OCI-M2 (cell line): ENCODE data around the gene UBE4A.
A peak's percentile ranks its signal among the peaks of the same experiment; 100 is the strongest.

Source experiments
- DNase-seq: peaks from one replicate; lab custom pipeline; 2025; ENCODE audit not compliant: unreplicated experiment; lab: John Stamatoyannopoulos, UW

Gene UBE4A, protein sequence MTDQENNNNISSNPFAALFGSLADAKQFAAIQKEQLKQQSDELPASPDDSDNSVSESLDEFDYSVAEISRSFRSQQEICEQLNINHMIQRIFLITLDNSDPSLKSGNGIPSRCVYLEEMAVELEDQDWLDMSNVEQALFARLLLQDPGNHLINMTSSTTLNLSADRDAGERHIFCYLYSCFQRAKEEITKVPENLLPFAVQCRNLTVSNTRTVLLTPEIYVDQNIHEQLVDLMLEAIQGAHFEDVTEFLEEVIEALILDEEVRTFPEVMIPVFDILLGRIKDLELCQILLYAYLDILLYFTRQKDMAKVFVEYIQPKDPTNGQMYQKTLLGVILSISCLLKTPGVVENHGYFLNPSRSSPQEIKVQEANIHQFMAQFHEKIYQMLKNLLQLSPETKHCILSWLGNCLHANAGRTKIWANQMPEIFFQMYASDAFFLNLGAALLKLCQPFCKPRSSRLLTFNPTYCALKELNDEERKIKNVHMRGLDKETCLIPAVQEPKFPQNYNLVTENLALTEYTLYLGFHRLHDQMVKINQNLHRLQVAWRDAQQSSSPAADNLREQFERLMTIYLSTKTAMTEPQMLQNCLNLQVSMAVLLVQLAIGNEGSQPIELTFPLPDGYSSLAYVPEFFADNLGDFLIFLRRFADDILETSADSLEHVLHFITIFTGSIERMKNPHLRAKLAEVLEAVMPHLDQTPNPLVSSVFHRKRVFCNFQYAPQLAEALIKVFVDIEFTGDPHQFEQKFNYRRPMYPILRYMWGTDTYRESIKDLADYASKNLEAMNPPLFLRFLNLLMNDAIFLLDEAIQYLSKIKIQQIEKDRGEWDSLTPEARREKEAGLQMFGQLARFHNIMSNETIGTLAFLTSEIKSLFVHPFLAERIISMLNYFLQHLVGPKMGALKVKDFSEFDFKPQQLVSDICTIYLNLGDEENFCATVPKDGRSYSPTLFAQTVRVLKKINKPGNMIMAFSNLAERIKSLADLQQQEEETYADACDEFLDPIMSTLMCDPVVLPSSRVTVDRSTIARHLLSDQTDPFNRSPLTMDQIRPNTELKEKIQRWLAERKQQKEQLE

DNA sequence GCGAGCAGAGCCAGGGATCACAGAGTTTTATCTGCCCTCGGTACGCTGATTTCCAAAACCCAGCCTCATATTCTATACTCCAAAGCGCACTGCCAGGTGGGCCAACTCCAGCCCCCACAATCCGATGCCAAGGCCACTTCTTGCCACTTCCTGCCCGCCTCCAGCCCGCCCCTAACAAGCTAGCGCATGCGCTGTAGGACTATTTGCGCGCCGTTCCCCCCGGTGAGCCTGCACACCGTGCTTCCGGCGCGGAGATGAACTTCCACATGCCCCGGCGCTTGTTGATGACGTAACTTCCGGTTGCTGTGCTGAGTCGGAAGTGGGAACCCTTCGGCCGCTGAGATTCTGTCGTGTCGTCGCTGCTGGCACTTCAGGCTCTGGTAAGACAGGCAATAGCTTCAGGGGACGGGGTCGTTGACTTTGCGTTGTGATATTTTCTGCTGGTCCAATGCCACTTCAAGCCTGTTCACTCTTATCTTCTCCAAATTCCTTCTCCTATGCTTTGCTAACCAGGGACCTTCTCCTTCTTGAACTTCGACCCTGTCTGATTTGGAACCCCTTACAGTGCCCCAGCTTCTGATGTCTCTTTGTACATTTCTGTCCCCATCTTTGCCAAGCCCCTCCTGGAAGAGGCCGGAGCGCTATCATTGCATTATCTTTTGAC lies at the start of gene UBE4A:
UBE4A (plus strand) TSS at position 306 of the 664 bp plus-strand sequence. CDS start 5,481 bp downstream, outside the sequence.
- DNase-seq, result peak; percentile 47

DNA sequence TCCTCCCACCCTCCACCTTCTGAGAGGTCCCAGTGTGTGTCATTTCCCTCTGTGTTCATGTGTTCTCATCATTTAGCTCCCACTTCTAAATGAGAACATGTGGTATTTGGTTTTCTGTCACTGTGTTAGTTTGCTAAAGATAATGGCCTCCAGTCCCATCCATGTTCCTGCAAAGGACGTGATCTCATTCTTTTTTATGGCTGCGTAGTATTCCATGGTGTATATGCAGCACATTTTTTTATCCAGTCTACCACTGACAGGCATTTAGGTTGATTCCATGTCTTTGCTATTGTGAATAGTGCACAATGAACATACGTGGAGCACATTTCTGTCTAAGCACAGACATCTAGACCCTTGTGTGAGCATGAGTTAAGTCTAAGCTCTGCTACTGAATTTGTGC lies 49.1 kb upstream of the UBE4A start:
- no peak for DNase-seq

DNA sequence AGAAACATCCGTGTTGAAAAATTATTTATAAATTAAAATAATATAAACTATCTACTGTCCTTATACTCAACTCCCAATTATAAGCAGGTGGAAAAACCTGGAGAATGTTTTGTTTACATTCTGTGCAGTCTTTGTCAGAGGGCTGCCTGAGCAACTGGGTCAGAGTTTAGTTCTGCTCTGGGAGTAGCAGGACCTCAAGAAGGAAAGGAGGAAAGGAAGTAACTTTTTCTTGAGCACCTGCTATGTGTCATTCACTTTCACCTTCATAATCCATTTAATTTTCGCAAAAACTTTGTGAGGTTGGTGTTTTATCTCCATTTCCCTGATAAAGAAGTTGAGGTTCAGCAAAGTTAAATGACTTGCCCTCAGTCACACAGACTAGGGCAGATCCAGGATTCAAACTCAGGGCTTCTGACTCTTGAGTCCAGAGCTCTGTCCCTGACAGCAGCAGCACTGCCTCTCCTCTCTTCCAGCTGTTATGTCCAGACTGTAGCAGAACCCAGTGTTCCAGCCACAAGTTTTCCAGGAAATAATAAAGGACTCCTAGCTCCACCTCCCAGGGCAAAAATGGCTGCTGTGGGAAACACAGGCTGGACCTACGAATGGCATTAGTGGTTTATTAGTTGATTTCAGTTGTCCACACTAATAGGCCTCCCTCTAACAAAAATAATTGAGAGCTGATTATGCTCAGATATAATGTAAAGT lies 48.5 kb upstream of the UBE4A start:
- no peak for DNase-seq

DNA sequence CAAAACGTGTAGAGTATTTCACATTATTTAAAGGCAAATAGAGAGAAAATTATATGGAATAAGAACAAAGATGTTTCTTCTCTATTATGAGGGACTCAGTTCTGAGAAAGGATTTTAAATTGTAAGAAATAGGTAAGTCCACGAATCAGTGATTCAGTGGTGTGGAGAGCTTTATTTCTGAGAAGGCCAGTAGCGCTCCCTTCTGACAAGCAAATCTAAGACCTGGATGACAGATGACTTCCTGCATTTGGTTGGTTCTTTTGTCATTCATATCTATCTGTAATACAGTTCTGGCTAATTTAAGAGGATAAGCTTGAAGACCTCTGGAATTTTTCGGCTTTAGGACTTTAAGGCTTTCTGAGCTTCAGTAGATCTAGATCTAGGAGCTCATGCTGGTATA lies 47.9 kb upstream of the UBE4A start:
- DNase-seq, result no peak

DNA sequence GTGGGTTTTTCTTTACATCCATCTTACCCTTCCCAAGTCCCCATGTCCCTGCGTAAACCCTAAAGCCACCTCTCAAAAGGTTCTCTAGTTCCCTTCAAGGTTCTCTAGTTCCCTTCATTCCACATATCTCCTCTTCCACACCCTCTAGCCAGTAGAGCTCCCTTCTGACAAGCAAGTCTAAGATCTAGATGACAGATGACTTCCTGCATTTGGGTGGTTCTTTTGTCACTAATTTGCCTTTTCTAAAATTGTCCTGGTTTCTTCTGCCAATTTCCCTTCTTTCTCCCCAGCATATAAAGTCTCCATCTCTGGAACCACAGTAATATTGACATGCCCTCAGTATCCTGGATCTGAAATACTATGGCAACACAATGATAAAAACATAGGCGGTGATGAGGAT lies 47.1 kb upstream of the UBE4A start:
- DNase-seq, result no peak

DNA sequence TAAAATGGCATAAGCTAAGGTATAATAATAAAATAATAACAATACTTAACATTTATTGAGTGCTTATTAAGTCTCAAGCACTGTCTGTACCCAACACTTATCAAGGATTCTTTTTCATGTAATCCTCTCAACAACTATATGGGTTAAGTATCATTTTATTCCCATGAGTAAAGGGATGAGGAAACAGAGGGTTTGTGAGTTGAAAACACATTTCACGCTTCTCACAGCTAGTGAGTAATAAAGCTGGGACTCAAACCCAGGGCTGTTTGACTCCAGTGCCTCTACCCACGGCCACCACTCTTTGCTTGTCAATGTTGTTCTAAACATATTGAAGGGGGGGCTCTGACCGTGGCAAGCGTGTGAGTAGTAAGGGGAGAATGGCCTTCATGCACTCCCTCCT lies 46.2 kb upstream of the UBE4A start:
- DNase-seq, result no peak

DNA sequence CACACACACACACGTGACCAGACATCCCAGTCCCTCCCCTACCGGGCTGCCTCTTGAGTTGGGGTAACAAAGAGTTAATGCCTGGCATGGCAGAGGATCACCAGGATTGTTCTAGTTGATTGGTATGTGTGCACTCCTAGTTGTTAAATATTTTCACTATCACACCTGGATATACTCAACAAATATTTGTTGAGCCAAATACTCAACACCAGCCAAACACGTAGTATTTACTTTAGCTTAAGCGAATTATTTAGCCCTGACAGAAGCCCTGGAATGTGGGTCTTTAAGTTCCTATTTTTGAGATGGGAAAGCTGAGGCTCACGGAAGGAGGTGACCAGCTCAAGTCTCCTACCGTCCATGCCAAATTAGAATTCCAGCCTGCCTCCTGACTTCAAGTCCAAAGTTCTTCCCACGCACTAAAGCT lies 44.4 kb upstream of the UBE4A start:
- no peak for DNase-seq

DNA sequence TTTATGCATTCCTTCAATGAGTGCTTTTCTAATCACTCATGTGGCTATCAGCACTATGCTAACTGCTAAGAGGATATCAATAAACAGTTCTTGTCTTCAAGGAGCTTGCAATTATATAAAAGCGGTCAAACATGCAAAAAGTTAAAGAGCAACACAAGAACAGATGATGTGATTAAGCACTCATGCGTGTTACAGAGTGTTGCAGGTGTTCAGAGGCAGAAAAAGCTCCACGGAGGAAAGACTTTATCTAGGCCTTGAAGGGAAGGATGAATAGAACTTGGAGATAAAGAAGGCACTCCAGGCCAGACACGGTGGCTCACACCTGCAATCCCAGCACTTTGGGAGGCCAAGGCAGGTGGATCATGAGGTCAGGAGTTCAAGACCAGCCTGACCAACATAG lies 41.3 kb upstream of the UBE4A start:
- DNase-seq, result no peak

DNA sequence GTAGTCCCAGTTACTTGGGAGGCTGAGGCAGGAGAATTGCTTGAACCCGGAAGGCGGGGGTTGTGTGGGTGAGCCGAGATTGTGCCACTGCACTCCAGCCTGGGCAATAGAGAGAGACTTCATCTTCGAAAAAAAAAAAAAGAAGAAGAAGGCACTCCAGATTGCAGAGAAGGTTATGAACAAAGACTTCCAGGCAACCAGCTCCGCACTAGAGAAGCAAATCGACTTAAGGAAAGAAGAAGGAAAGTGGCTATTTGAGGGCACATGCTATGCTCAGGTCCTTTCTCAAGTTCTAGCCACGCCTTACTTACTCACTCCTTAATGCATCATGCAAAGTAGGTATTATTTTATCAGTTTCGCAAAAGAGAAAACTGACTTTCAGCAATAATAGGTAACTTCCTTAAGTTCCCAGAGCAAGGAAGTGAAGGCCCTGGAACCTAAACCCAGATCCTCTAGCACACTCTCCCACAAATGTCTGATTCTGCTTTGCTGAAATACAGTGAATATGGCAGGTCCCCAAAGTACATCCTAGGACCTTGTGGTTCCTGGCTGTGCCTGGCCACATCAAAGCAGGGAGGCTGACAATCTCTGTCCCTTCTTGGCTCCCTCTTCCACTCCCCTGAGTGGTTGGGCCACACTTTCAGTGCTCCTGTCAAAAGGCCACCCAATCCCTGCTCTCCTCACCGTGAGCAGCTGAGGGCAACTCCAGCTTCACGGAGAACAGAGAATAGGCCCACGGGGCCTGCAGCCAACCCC lies 40.6 kb upstream of the UBE4A start:
- DNase-seq, result no peak

DNA sequence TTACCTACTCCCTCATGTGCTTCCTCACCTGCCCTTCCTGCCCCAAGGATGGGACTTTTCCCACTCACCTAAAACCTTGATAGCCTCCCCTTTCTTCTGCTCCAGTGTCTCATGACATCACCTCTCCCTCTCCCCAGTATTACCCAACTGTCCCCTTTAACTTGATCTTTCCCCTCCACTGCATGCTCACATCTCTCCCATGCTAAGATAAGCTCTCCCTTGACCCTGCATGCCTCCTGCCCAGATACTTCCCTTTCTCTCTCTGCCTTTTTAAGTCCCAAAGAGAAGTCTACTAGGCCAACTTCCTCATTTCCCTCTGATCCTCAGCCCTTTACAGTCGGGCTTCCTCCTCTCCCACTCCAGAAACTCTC lies 40.1 kb upstream of the UBE4A start:
- DNase-seq, result no peak

DNA sequence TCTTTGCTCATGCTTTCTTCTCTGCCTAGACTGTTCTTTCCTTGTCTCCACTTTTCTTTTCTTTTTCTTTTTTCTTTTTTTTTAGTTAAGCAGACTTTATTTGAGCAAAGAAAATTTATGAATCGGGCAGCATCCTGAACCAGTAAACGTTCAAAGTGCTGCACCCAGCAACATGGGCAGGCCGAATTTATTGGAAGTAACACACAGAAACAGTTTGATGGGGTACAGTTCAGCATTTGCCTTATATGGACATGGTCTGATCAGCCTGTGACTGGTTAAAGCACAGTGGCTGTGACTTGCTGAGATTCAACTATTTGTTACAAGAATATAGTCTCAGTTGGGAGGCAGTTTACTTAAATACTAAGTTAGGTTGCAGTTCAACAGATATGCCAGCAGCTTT lies 38.9 kb upstream of the UBE4A start:
- DNase-seq, result no peak

DNA sequence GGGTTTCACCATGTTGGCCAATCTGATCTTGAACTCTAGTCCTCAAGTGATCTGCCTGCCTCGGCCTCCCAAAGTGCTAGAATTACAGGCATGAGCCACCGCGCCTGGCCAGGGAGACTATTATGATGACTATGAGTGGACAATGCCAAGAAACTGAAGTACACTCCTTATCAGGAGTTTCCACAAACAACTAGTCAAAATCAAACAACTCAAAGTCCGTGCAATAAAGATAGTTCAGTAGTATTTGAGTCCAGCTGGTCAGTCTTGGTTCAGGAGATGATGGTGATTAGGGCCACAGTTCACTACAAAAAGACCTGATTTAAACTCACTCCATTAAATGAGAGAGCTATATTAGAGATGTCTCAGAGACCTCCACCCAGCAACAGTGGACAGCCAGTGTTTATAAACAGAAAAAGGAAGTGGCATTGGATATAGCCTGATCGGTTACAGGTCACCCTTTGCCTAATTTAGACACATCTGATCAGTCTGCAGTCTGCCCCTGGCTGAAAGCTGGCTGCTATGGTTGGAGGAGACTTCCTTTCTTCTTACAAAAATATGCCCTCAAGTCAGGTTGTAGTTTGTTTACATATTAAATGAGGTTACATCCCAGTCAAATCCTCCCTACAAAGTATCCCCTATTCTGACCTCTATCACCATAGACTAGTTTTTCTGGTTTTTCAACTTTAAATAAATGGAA lies 37.9 kb upstream of the UBE4A start:
- no peak for DNase-seq

DNA sequence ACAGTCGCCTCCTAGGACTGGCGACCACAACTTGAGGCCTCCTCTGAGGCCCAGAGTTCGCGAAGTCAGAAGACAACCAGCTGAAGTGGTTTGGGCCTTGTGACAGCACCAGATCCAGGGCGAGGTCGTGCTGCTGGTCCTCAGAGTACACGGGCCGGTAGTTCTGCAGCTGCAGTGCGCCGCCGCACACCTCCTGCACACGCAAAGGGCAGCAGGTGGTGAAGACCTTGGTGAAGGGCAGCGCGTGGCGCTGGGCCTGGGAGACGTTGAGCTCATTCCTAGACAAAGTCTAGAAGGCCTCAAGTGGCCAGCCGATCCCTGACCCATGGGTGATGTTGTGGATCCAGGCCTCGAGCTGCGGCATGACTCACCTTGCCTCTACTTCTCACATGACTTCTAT lies 36.7 kb upstream of the UBE4A start:
- DNase-seq, result no peak

DNA sequence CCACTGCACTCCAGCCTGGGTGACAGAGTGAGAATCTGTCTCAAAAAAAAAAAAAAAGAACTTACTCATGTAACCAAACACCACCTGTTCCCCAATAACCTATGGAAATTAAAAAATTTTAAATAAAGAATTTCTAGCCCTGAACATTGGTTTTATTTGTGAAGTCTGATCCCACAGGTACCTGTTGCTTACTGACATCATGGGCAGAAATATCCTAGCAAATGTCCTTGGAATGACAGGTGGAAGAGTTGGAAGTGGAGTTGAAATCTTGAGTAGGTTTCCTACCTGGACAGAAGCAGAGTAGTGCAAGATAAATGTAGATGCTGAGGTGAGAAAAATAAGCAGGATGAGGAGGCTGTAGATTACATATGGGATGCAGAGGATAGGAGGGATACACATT lies 34.1 kb upstream of the UBE4A start:
- DNase-seq, result no peak

DNA sequence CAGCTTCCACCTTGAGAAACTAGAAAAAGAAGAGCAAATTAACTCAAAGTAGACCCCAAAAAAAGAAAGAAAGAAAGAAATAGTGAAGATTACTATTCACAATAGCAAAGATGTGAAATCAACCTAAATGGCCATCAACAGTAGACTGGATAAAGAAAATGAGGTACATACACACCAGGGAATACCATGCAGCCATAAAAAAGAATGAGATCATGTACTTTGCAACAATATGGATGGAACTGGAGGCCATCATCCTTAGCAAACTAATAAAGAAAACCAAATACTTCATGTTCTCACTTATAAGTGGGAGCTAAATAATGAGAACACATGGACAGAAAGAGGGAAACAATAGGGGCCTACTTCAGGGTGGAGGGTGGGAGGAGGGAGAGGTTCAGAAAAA lies 30.7 kb upstream of the UBE4A start:
- no peak for DNase-seq

DNA sequence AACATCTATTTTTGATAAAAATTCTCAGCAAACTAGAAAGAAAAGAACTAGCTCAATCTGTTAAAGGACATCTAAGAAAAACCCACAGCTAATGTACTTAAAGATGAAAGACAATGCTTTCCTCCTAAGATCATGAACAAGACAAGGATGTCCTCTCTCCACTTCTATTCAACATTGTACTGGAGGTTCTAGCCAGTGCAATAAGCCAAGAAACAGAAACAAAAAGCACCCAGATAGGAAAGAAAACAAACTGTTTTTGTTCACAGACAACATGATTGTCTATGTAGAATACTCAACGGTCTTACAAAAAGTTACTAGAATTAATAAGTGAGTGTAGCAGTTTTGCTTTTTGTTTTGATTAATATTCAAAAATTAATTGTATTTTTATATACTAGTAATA lies 24.7 kb upstream of the UBE4A start:
- no peak for DNase-seq

DNA sequence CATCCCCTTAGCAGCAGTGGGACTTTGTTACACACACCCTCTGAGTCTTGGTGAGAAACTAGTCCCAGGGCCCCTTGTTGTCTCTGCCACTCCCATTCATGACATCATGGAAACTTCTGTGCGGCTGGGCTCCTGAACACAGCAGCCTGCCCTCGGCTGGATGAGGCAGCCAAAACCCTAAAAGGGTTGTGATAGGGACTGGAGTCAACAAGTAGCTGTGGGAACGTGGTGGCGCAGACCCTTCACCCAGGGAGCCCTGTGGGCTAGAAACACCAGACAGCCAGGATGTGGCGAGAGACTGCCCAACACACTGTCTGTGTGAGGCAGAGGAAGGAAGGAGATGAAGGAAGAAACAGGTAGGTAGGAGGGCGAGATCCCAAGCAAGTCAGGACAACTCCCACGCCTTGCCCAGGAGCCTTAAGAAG lies 20.8 kb upstream of the UBE4A start:
- DNase-seq, result no peak

DNA sequence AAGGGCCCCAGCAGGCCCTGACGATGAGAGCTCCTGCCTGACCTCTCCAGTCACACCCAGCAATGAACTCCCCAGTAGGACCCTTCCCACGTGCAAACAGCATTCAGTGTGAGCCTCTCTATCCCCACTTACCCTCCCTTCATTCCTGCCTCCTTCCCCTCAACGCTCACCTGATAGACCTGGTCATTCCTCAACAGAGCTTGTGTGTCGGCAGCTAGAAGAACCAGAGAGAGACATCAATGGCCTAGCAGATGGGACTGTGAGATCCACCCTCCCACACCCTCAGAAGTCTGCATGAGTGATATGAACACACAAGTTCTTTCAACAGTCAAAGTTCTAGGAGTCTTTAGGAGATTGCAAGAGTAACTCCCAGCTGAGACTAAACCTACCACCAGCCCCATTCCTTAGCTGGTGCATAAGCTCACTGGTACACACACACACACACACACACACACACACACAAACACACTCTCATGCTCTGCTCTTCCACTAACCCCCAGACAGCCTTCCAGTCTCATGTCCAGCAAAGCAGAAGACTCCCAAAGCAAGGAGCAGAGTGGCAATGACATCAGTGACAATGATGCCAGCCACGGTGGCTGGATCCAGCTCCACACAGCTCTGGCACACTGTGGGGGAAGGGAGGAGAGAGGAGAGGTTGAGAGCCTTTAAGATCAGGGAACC lies 20.0 kb upstream of the UBE4A start:
- no peak for DNase-seq

DNA sequence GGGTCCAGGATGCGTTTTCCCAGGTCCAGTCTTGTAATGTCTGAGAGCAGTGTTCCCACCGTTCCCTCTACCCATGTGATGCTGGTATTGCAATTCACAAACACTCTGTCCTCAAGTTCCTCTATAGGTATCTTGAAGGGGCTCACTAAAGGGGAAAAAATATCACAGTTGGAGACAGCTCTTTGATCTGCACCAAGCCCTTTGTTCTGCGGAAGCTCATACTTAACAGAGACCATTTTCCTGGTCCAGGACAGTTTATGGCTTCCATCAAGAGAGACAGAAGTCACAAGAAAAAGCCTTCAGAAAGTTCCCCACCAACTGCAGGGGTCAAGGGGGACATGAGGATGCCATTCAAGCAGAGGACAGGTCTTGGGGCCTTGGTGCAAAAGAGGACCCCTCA lies 19.0 kb upstream of the UBE4A start:
- DNase-seq, result no peak
